OCI-LY7 (cell line): ENCODE results near the gene DNAJC25.

Experiments
- CTCF ChIP-seq: fragments of 200-600 bp; sonication (generic); conservative IDR thresholded peaks from 2 replicates; pipeline ENCODE4 v1.5.1; 2014; ENCODE audit warnings: mild to moderate bottlenecking, antibody characterized with exemption, low read length, moderate library complexity, mixed read lengths
- EZH2phosphoT487 ChIP-seq: fragments of 200-600 bp; sonication (generic); IDR thresholded peaks from 2 replicates; pipeline ENCODE4 v1.6.1; 2018; ENCODE audit warnings: low read depth, borderline replicate concordance, mild to moderate bottlenecking, mixed run types, antibody characterized with exemption, low read length, moderate library complexity, mixed read lengths

GRCh38 chr9:111662576-111663300 is 31.6 kb downstream of the DNAJC25 start:
- TF ChIP-seq CTCF, result no peak
- TF ChIP-seq EZH2phosphoT487, result no peak
